GM12874 (cell line): ENCODE results near the gene USP12.

ENCODE experiments used
- CTCF ChIP-seq: IDR thresholded peaks from 2 replicates; pipeline ENCODE4 v1.5.1; 2011; ENCODE audit warnings: low read depth, mild to moderate bottlenecking, control low read depth, low read length, moderate library complexity; ENCODE audit not compliant: insufficient read depth

Gene USP12

GRCh38 chr13:27168906-27169657 lies 2.5 kb downstream of the USP12 start:
- TF ChIP-seq CTCF: no peak

GRCh38 chr13:27168086-27168485 lies 3.5 kb downstream of the USP12 start:
- TF ChIP-seq CTCF: no peak

- TF ChIP-seq CTCF: no peak
These were observed 5.3 kb downstream of the USP12 start for GRCh38 chr13:27166313-27166712.

- TF ChIP-seq CTCF: no peak
These were observed 9.6 kb downstream of the USP12 start for GRCh38 chr13:27161980-27162379.

GRCh38 chr13:27161423-27161822 lies 10.2 kb downstream of the USP12 start:
- TF ChIP-seq CTCF: no peak

- no peak for TF ChIP-seq CTCF
These were observed 10.8 kb downstream of the USP12 start for GRCh38 chr13:27160657-27161295.

GRCh38 chr13:27159806-27160563 lies 11.6 kb downstream of the USP12 start:
- TF ChIP-seq CTCF: no peak
